Activated CD8-positive, alpha-beta memory T cell treated with anti-CD3 and anti-CD28 coated beads for 4 hours (primary cell): ENCODE data around the gene SLC27A1.
"Not testable (repeated sequence)": the region's sequence is repeated elsewhere in the genome, so short reads cannot be mapped to it uniquely, and the experiment has no call there.

Experiments
- DNase-seq, 2 donors: peaks; one replicate each; pipeline ENCODE4 v3.0.0-alpha.2; 2020; ENCODE audit warnings: low read depth in 2 of 2

SLC27A1 gene

DNA sequence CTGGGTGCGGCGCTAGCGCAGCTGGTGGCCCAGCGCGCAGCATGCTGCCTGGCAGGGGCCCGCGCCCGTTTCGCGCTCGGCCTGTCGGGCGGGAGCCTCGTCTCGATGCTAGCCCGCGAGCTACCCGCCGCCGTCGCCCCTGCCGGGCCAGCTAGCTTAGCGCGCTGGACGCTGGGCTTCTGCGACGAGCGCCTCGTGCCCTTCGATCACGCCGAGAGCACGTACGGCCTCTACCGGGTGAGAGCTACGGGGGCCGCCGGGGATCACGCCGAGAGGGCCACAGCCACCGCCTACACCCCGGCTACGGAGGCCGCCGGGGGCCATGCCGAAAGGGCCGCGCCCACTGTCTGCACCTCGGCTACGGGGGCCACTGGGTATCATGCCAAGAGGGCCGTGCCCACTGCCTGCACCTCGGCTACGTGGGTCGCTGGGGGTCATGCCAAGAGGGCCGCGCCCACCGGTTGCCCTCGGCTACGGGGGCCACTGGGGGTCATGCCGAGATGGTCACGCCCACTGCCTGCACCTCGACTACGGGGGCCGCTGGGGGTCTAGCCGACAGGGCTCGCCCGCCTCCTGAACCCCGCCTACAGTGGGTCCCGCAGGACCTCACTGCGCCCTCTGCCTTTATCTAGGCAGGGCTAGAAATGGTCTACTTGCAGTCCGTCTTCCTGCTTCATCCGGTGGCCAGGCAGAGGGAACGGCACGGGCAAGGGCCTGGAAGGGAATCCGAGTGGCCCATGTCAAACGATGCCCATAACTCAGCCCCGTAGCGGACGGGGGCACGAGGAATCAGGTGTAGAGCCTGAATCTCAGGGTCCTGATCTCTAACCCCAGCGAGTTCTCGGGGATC is 41.6 kb downstream of the SLC27A1 start:
- DNase-seq: peak; percentile 70 to 81

DNA sequence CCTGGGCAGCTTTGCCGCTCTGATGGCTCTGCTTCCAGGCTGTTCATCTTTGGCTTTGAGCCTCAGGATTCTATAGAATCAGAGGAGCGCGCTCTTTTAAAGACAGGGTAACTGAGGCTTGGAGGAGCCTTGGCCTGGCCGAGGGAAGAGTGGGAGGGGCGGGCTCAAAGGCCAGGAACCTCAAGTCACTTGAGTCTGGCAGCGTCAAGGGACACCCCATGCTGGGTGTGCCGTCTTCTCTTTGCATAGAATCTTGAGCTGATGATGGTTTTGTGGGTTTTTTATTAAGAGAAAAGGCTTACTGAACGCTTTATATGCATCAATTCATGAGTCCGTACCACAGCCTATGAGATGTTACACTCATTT is 42.2 kb downstream of the SLC27A1 start:
- no peak for DNase-seq

DNA sequence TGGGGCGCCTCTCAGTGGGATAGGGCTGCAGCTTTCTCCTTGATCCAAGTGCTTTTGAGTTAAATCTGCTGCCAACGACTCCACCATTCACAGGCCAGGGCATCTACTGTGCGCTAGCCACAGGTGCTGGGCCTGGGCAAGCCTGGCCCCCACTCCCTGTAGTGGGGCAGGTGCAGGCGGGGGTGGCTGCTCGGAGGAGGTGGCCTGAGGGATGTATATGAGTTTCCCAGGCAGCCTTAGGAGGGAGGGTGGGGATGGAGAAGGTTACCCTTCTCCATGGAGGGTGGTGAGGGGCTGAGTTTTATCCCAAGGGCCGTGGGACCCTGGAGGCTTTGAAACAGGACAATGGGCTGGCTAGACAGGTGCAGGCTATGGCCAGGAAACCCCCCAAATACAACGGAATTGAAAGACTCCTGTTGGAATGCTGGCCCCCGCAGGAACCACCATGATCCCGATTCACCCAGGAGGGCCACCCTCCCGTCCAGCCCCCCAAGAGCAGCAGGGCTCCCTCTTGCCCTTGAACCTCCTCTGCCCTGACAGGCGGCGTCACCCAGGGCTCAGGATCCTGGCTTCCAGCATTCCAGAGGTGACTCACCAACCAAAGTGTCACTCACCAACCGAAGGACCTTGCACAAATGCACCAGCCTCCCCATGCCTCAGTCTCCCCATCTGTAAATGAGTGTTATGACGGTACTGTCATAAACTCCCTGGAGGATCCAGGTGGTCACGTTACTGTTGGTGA is 45.3 kb downstream of the SLC27A1 start:
- no peak for DNase-seq

DNA sequence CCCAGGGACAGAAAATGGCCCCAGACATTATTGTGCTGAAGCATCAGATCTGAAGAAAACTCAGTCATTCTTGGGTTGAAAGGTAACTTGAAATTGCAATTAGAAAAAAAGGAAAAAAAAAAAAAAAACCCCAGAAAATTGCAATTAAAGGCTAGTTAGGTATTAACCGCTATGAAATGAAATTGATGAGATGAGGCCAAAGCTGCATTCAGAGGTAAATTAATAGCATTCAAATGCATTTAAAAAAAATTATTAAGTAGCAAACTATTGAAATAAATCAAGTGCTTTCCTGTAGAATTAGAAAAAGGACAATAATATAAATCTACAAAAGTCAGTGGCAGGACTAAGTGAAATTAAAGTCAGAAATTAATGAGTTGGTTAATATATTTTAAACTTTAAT is 47.6 kb downstream of the SLC27A1 start:
- DNase-seq: no peak

GRCh38 chr19:17518654-17519053 is 48.3 kb downstream of the SLC27A1 start:
- not testable (repeated sequence) for DNase-seq

DNA sequence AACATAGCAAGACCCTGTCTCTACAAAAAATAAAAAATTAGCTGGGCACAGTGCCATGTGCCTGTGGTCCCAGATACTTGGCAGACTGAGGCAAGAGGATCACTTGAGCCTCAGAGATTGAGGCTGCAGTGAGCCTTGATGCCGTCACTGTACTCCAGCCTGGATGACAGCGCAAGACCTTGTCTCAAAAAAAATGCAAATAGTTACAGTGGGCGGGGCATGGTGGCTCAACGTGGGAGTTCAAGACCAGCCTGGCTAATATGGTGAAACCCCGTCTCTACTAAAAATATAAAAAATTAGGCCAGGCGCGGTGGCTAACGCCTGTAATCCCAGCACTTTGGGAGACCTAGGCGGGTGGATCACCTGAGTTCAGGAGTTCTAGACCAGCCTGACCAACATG is 49.6 kb downstream of the SLC27A1 start:
- DNase-seq: no peak

DNA sequence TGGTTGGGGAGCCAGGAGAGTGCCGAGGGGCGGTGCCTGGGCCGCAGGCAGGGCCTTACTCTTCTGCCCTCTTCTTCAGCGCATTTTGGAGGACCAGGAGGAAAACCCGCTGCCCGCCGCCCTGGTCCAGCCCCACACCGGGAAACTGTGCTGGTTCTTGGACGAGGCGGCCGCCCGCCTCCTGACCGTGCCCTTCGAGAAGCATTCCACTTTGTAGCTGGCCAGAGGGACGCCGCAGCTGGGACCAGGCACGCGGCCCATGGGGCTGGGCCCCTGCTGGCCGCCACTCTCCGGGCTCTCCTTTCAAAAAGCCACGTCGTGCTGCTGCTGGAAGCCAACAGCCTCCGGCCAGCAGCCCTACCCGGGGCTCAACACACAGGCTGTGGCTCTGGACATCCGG is 50.5 kb downstream of the SLC27A1 start:
- no peak for DNase-seq

DNA sequence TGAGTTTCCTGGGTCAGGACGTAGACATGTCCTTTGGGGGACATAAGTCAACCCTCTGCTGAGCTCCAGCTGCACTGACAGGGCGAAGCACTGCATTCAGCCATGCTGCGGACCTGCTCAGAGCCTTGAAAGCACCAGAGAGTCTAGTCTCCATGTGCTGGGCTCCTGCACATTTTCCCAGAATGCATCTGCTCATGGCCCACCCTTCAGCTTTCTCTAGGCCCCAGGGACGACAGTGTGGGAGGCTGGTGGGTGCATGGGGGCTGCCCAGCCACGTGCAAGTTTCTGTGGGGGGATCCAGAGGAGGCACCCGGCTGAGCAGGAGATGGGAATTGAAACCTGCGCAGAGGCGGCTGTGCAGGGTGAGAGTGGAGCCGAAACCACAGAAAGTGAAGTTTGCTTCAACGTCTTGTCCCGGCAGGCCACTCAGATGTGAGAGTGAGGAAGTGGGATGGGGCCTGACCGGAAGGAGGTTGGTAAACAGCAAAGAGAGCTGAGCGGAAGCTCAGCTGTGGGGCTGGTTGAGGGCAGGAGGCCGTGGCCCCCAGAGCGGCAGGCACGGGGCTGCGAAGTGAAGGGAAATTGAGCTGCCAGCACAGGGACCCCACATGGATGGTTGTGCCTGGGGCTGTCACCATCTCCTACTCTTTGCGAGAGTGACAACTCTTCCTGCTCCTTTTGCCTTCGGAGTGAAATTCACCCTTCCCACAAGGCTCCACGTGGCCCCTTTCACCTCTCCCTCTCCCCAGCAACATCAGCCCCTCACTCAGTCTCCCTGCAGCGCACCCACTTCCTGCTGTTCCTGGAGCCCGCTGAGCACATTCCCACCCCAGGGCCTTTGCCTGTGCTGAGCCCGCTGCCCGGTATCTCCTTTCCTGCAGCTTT is 52.9 kb downstream of the SLC27A1 start:
- peak; percentile 9 to 14 for DNase-seq

- no peak for DNase-seq
Observed at GRCh38 chr19:17524651-17525050, 54.3 kb downstream of the SLC27A1 start.

- DNase-seq: no peak
Observed at GRCh38 chr19:17525141-17525540, 54.8 kb downstream of the SLC27A1 start.

GRCh38 chr19:17526922-17527321 is 56.6 kb downstream of the SLC27A1 start:
- DNase-seq: no peak

DNA sequence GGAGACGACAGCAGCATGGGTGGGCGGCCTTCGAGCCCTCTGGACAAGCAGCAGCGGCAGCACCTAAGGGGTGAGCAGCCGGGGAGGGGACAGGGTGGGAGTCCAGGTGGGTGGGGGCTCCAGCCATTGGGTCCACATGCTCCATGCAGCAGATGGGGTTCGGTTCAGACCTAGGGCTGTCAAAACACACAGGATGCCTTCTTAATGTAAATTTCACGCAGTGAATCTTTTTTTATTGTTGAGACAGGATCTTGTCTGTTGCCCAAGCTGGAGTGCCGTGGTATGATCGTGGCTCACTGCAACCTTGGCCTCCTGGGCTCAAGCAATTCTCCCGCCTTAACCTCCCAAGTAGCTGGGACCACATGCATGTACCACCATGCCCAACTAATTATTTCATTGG is 57.0 kb downstream of the SLC27A1 start:
- no peak for DNase-seq

DNA sequence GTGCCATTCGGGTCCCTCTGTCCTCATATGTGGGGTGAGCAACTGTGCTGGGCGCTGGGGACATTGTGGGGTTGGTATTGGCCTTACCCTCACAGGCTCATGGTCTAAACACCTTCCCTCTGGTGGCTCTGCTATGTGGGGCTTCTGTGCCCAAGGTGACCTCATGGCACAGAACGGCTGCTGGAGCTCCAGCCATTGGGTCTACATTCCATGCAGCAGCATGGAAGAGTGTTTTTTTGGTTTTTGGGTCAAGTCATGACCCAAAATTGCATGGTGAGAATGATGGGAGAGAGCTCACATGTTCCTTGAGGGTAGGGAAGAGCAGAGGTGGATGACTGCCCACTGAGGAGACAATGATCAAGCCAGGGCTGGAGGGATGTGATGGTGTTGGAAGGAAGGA is 58.3 kb downstream of the SLC27A1 start:
- DNase-seq: no peak

- DNase-seq: no peak
Observed at GRCh38 chr19:17529239-17530158, 59.2 kb downstream of the SLC27A1 start.

DNA sequence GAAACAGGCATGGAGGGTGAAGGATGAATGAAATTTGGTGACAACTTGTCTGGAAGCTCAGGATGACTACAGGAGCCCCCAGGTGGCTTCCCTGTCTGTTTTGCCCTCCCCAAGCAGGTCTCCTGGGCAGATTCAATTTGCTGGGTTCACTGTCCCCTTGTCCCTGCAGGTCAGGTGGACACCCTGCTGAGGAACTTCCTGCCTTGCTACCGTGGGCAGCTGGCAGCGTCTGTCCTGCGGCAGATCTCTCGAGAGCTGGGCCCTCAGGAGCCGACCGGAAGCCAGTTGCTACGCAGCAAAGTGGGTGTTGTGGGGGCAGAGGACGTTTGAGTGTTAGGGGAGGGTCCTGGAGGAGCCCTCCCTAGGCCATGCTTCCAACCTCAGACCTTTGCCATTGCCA is 60.3 kb downstream of the SLC27A1 start:
- DNase-seq: no peak

- no peak for DNase-seq
Observed at GRCh38 chr19:17532116-17532515, 61.8 kb downstream of the SLC27A1 start.

DNA sequence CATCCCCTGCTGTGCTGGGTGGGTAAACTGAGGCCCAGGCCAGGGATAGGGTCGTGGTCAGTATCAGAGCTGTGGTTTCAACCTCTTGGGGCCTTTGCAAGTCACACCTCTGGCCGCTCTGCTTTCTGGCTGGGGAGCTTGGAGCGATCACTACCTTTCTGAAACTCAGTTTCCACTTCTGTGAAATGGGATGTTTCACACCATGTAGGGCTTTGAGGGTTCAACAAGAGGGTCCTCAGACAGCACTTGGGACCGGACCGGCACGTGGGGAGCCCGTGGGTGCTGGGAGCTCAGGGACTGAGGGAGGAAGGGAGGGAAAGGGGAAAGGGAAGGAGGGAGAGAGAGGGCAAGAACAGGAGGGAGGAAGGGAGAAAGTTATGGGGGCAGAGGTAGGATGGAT is 62.2 kb downstream of the SLC27A1 start:
- no peak for DNase-seq

DNA sequence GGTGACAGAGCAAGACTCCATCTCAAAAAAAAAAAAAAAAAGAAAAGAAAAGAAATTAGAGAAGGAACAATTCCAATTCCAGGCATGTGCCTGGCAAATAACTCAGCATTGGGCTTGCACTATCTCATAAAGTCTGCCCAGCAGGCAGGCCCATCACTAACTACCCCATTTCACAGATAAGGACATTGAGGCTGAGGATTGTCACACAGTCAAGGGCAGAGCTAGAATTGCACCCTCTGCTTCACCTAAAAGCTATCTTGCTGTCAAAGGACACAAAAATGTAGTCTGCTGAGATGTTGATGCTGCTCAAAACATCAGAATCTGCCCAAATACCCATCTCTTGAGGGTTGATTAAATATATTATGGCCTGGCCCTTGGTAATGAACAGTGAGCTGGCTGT is 64.4 kb downstream of the SLC27A1 start:
- DNase-seq: no peak

DNA sequence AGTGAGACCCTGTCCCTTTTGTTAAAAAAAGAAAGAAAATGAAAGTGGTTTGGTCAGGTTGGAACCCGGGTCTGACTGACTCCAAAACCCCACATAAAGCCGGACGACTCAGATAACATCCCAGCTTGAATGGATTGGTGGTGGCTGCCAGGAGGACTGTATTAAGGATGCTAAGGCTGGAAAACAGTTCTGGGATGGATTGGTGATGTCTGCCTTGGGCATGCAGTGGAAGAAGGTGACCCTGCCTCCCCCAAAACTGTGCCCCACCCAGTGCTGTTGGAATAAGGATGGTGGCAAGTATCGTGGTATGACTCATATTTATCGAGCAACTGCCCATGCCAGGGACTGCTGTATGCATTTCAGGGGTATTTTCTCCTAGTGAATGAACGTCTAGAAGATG is 66.6 kb downstream of the SLC27A1 start:
- no peak for DNase-seq

- no peak for DNase-seq
Observed at GRCh38 chr19:17538684-17539237, 68.4 kb downstream of the SLC27A1 start.
